Activated T-cell treated with anti-CD3 and anti-CD28 coated beads, Interleukin-2, amount 50 U/mL, for 24 hours (primary cell): ENCODE measurements around the gene SLC25A39.
A peak's percentile ranks its signal among the peaks of the same experiment; 100 is the strongest.
"Not testable (repeated sequence)": the region's sequence is repeated elsewhere in the genome, so short reads cannot be mapped to it uniquely, and the experiment has no call there.

Experiments
- DNase-seq: peaks from one replicate; pipeline ENCODE4 v3.0.0-alpha.2; 2020
- H3K27ac Mint-ChIP-seq: 2 replicates; pipeline ENCODE4 v1.8.0; 2020; ENCODE audit warnings: mild to moderate bottlenecking, mixed read lengths
- H3K27me3 Mint-ChIP-seq: 2 replicates; pipeline ENCODE4 v1.8.0; 2020; ENCODE audit warnings: mixed read lengths
- H3K36me3 Mint-ChIP-seq: 2 replicates; pipeline ENCODE4 v1.8.0; 2020; ENCODE audit warnings: low read depth, mixed read lengths
- H3K4me1 Mint-ChIP-seq: 2 replicates; pipeline ENCODE4 v1.8.0; 2020; ENCODE audit warnings: low read depth, mixed read lengths
- H3K4me3 Mint-ChIP-seq: 2 replicates; pipeline ENCODE4 v1.8.0; 2020; ENCODE audit warnings: mild to moderate bottlenecking, moderate library complexity, mixed read lengths
- H3K9me3 Mint-ChIP-seq: 2 replicates; pipeline ENCODE4 v1.8.0; 2020; ENCODE audit warnings: mixed read lengths

The SLC25A39 gene, protein sequence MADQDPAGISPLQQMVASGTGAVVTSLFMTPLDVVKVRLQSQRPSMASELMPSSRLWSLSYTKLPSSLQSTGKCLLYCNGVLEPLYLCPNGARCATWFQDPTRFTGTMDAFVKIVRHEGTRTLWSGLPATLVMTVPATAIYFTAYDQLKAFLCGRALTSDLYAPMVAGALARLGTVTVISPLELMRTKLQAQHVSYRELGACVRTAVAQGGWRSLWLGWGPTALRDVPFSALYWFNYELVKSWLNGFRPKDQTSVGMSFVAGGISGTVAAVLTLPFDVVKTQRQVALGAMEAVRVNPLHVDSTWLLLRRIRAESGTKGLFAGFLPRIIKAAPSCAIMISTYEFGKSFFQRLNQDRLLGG

GRCh38 chr17:44324571-44325275 lies at the start of gene SLC25A39:
TSS of gene SLC25A39 (minus strand) at chr17:44324823. CDS start at chr17:44323562, 1,261 bp downstream.
- H3K9me3 Mint-ChIP-seq, result no peaks in the 10 kb centered on the region
- H3K4me3 Mint-ChIP-seq, result peak within 1 kb of the TSS; percentile 89
- peak within 1 kb of the TSS; percentile 96 for H3K27ac Mint-ChIP-seq
- no peaks in the 10 kb centered on the region for H3K27me3 Mint-ChIP-seq
- H3K4me1 Mint-ChIP-seq, result peaks cover 34% of the 10 kb centered on the region
- H3K36me3 Mint-ChIP-seq, result peaks cover 48% of the 10 kb centered on the region
- peak; percentile 98 for DNase-seq

GRCh38 chr17:44372036-44372435 lies 47.4 kb upstream of the SLC25A39 start:
- no peak for DNase-seq
- Mint-ChIP-seq H3K4me3 (no peak overlapping the region), H3K4me1 (no peaks in the 10 kb centered on the region), H3K9me3 (no peaks in the 10 kb centered on the region), H3K36me3 (no peaks in the 10 kb centered on the region), H3K27ac (no peak overlapping the region), H3K27me3 (peaks cover 48% of the 10 kb centered on the region)

DNA sequence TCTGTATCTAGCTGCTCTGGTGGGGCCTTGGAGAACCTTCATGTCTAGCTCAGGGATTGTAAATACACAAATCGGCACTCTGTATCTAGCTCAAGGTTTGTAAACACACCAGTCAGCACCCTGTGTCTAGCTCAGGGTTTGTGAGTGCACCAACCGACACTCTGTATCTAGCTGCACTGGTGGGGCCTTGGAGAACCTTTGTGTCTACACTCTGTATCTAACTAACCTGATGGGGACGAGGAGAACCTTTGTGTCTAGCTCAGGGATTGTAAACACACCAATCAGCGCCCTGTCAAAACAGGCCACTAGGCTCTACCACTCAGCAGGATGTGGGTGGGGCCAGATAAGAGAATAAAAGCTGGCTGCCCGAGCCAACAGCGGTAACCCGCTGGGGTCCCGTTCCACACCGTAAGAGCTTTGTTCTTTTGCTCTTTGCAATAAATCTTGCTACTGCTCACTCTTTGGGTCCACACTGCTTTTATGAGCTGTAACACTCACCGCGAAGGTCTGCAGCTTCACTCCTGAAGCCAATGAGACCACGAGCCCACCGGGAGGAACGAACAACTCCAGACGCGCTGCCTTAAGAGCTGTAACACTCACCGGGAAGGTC lies 44.9 kb upstream of the SLC25A39 start:
- H3K27ac Mint-ChIP-seq, H3K4me1 Mint-ChIP-seq, DNase-seq, H3K9me3 Mint-ChIP-seq, H3K36me3 Mint-ChIP-seq: not testable (repeated sequence)
- Mint-ChIP-seq H3K4me3 (peak overlapping the region; percentile 47), H3K27me3 (peaks cover 59% of the 10 kb centered on the region)

- not testable (repeated sequence) for H3K4me1 Mint-ChIP-seq, H3K36me3 Mint-ChIP-seq, H3K9me3 Mint-ChIP-seq, H3K4me3 Mint-ChIP-seq, H3K27ac Mint-ChIP-seq, DNase-seq
- H3K27me3 Mint-ChIP-seq, result peaks cover 52% of the 10 kb centered on the region
Measured at GRCh38 chr17:44368391-44369243, 44.0 kb upstream of the SLC25A39 start.

GRCh38 chr17:44367231-44367979 lies 42.8 kb upstream of the SLC25A39 start:
- H3K36me3 Mint-ChIP-seq, result no peaks in the 10 kb centered on the region

GRCh38 chr17:44365051-44365450 lies 40.4 kb upstream of the SLC25A39 start:
- not testable (repeated sequence) for H3K36me3 Mint-ChIP-seq, H3K4me1 Mint-ChIP-seq, H3K27ac Mint-ChIP-seq, DNase-seq, H3K9me3 Mint-ChIP-seq, H3K4me3 Mint-ChIP-seq
- H3K27me3 Mint-ChIP-seq, result peaks cover 56% of the 10 kb centered on the region

More at GRCh38 chr17:44367231-44367979, 42.8 kb upstream of the SLC25A39 start:
- no peak overlapping the region for H3K4me3 Mint-ChIP-seq
- peaks cover 52% of the 10 kb centered on the region for H3K27me3 Mint-ChIP-seq
- peaks cover 6% of the 10 kb centered on the region for H3K4me1 Mint-ChIP-seq
- H3K27ac Mint-ChIP-seq, result no peak overlapping the region
- no peaks in the 10 kb centered on the region for H3K9me3 Mint-ChIP-seq
- DNase-seq, result no peak

DNA sequence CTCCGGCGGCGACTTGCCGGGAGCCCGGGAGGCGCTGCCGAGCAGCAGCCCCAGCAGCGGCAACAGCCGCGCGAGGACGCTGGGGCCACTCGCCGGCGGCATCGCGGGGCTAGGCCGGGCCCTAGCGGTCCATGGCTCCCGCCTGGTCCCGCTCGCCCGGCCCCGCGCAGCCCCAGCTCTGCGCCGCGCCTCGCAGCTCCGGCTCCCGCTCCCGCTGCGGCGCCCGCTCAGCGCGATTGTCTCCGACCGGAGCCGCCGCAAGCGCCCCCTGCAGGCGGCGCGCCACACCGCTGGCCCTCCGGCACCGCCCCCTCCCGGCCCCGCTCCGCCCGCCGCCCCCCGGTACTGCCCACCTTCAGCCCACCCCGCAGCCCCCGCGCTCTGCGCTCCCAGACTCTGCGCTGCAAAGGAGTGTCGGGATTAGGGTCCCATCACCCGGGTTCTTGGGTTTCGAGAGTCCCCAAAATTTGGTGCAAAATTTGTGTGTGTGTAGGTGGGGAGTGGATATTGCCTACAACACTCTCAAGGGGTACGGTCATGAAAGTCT lies 39.1 kb upstream of the SLC25A39 start, which contains the start of gene FAM171A2:
FAM171A2 (minus strand) TSS at position 241 of the 547 bp plus-strand sequence; CDS start at position 102, 139 bp downstream.
- peak; percentile 82 for DNase-seq
- peaks cover 50% of the 10 kb centered on the region for H3K27me3 Mint-ChIP-seq
- H3K9me3 Mint-ChIP-seq, result no peaks in the 10 kb centered on the region
- H3K4me1 Mint-ChIP-seq, result peaks cover 6% of the 10 kb centered on the region
- peak within 1 kb of the TSS; percentile 69 for H3K4me3 Mint-ChIP-seq
- no peaks in the 10 kb centered on the region for H3K36me3 Mint-ChIP-seq
- H3K27ac Mint-ChIP-seq, result no peak within 1 kb of the TSS

- Mint-ChIP-seq H3K27ac (no peak overlapping the region), H3K9me3 (no peaks in the 10 kb centered on the region), H3K36me3 (no peaks in the 10 kb centered on the region), H3K4me1 (peaks cover 6% of the 10 kb centered on the region), H3K4me3 (peak overlapping the region; percentile 69), H3K27me3 (peaks cover 47% of the 10 kb centered on the region)
- no peak for DNase-seq
Measured at GRCh38 chr17:44362949-44363612, 38.5 kb upstream of the SLC25A39 start.

DNA sequence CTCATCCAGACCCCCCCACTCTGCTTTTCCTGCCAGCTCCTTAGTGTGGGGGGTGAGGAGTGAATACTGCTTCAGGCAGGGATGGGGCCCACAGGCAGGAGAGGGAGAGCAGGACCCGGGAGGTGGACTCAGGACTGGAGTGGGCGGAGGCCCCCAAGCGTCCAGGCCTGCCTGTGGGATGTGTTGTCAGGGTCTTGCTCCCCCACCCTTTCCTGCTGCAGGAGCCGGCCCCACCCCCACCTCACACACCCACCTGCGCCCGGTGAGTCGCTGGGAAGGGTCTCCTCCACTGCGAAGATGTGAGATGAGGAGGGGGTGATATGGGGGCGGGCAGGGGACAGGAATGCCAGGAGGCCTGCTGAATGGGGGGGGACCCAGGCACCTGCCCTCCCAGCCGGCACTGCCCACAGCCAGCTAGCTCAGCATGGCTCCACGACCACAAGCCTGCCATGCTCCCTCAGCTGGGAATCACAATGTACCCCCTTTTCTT lies 37.9 kb upstream of the SLC25A39 start:
- no peak overlapping the region for H3K4me3 Mint-ChIP-seq
- H3K36me3 Mint-ChIP-seq, result no peaks in the 10 kb centered on the region
- peaks cover 43% of the 10 kb centered on the region for H3K27me3 Mint-ChIP-seq
- H3K4me1 Mint-ChIP-seq, result peaks cover 6% of the 10 kb centered on the region
- no peak for DNase-seq
- H3K27ac Mint-ChIP-seq, result no peak overlapping the region
- H3K9me3 Mint-ChIP-seq, result no peaks in the 10 kb centered on the region

DNA sequence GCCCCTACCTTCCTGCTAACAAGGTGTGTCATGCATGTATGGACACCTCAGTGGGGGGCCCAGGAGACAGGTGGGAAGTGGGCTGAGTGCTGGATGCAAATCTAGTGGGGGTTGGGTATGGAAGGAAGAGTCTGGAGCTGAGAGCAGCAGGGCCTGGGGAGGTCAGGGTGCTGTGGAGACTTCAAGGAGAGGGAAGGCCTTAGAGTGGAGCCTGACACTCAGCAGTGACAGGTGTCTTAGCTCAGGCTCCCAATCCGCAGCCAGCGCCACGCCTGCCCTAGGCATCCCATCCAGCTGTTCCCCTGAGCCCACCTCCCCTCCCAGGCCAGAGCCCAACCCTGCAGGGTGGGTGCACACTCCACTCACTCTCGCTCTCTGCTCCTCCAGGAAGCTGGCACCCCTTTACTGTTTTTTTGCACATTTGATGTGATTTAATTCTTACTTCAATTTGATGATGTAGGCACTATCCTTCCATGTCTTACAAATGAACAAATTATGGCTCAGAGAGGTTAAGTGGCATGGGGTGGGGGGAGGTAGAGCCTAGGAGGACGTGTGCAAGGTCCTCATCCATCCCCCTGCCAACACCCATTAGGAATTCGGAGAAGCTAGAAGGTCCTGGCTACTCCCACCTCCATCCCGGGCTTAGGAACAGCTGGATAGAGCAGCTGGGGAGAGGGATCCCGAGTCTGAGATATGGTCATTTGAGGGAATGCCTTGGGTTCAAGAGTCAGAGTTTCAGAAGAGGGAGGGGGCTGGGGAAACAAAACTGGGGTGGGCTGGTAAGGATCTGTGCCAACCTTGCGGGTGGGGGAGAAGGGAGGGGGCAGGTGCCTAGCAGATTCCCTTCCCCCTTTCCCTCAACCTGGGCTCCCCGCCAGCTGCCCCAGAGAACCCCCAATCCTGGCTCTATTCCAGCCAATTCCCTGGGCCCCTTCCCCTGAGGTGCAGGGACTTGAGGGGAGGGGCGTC lies 37.0 kb upstream of the SLC25A39 start:
- Mint-ChIP-seq H3K4me3 (no peak overlapping the region), H3K36me3 (no peaks in the 10 kb centered on the region)

DNA sequence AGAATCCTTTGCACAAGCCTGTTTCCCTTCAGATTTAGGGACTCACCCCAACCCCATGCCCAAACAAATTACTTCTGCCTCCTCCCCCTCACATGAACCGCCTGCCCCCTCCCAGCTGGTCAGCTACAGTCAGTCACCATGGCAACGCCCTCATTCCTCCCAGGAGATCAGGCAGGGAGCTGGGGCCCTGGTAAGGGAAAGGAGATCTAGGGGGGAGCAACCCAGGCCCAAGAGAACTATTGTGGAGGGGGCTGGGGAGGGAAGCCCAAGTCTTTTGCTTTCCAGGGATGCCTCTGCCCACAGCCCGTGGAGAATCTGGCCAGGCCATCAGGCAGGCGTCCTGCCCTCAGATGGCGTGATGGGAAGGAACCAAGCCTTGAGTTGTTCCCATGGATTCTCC lies 36.2 kb upstream of the SLC25A39 start:
- no peak for DNase-seq
- Mint-ChIP-seq H3K27me3 (peaks cover 30% of the 10 kb centered on the region), H3K36me3 (no peaks in the 10 kb centered on the region), H3K27ac (no peak overlapping the region), H3K4me3 (no peak overlapping the region), H3K4me1 (peaks cover 6% of the 10 kb centered on the region), H3K9me3 (no peaks in the 10 kb centered on the region)

More for the DNA sequence above, 37.0 kb upstream of the SLC25A39 start:
- Mint-ChIP-seq H3K4me1 (peaks cover 6% of the 10 kb centered on the region), H3K9me3 (no peaks in the 10 kb centered on the region), H3K27me3 (peaks cover 36% of the 10 kb centered on the region), H3K27ac (no peak overlapping the region)
- DNase-seq, result no peak

GRCh38 chr17:44360144-44360533 lies 35.5 kb upstream of the SLC25A39 start:
- peaks cover 6% of the 10 kb centered on the region for H3K4me1 Mint-ChIP-seq
- H3K4me3 Mint-ChIP-seq, result no peak overlapping the region
- no peaks in the 10 kb centered on the region for H3K9me3 Mint-ChIP-seq
- H3K27me3 Mint-ChIP-seq, result peaks cover 26% of the 10 kb centered on the region
- no peak overlapping the region for H3K27ac Mint-ChIP-seq
- H3K36me3 Mint-ChIP-seq, result no peaks in the 10 kb centered on the region
- DNase-seq, result no peak
